PC-9 (cell line): ENCODE results near the gene MBNL2. TPM values are rescaled to one million over a fixed set of nuclear protein-coding genes. Genes with fewer than 3 reads are reported as not detected.
A peak's percentile ranks its signal among the peaks of the same experiment; 100 is the strongest.

ENCODE experiments used
- BruUV-seq: library from RNA; stranded (reverse); fragments of 400-500 nt; replicated peaks from 2 replicates; lab custom pipeline; 2021; lab: Mats Ljungman, UMichigan
- CTCF ChIA-PET: fragments of 300-600 bp; sonication (Branson Sonifier 250); formaldehyde crosslinking; loops from one replicate; lab custom pipeline; 2022; ENCODE audit warnings: antibody characterized with exemption; lab: Charles Lee
- POLR2A ChIA-PET: fragments of 300-600 bp; sonication (Branson Sonifier 250); formaldehyde crosslinking; loops from one replicate; lab custom pipeline; 2022; ENCODE audit warnings: antibody characterized with exemption; ENCODE audit not compliant: unreplicated experiment; lab: Charles Lee
- DNase-seq, 2 experiments: peaks; one replicate each; pipeline versions ENCODE4 v3.0.0 to v3.0.0-alpha.2; 2015 to 2022; ENCODE audit warnings: mixed read lengths in 1 of 2
- H2AFZ ChIP-seq: fragments of 200-600 bp; sonication (generic); 2 replicates; pipeline ENCODE4 v1.8.1; 2017; ENCODE audit warnings: antibody characterized with exemption
- H3F3A ChIP-seq: fragments of 200-600 bp; sonication (generic); 2 replicates; pipeline ENCODE4 v1.8.1; 2017; ENCODE audit warnings: antibody characterized with exemption, mild to moderate bottlenecking, low read depth; ENCODE audit not compliant: insufficient read depth
- H3K27ac ChIP-seq: fragments of 200-600 bp; sonication (generic); 2 replicates; pipeline ENCODE4 v1.6.1; 2016; ENCODE audit warnings: mixed run types
- H3K27me3 ChIP-seq: fragments of 200-600 bp; sonication (generic); 2 replicates; pipeline ENCODE4 v1.6.1; 2016; ENCODE audit warnings: low read depth, mixed run types; ENCODE audit not compliant: insufficient read depth
- H3K36me3 ChIP-seq: fragments of 200-600 bp; sonication (generic); 2 replicates; pipeline ENCODE4 v1.6.1; 2016; ENCODE audit warnings: low read depth, mixed run types
- H3K4me1 ChIP-seq: fragments of 200-600 bp; sonication (generic); replicated peaks from 2 replicates; pipeline ENCODE4 v1.6.1; 2016; ENCODE audit warnings: mixed run types; ENCODE audit not compliant: insufficient read depth
- H3K4me2 ChIP-seq: fragments of 200-600 bp; sonication (generic); 2 replicates; pipeline ENCODE4 v1.6.1; 2017; ENCODE audit warnings: mixed run types
- H3K4me3 ChIP-seq: fragments of 200-600 bp; sonication (generic); 2 replicates; pipeline ENCODE4 v1.6.1; 2016; ENCODE audit warnings: mixed run types
- H3K79me2 ChIP-seq: fragments of 200-600 bp; sonication (generic); 2 replicates; pipeline ENCODE4 v1.6.1; 2017; ENCODE audit warnings: low read depth, mixed run types
- H3K9me2 ChIP-seq: fragments of 200-600 bp; sonication (generic); 2 replicates; pipeline ENCODE4 v1.8.1; 2017; ENCODE audit warnings: mild to moderate bottlenecking; ENCODE audit not compliant: insufficient read depth
- H3K9me3 ChIP-seq: fragments of 200-600 bp; sonication (generic); 2 replicates; pipeline ENCODE4 v1.8.1; 2016; ENCODE audit warnings: low read depth; ENCODE audit not compliant: insufficient read depth
- H4K20me1 ChIP-seq: fragments of 200-600 bp; sonication (generic); 2 replicates; pipeline ENCODE4 v1.8.1; 2017; ENCODE audit not compliant: insufficient read depth
- CTCF ChIP-seq: fragments of 200-600 bp; sonication (generic); conservative IDR thresholded peaks from 2 replicates; pipeline ENCODE4 v1.6.1; 2017; ENCODE audit warnings: mixed run types, antibody characterized with exemption, mild to moderate bottlenecking, moderate library complexity
- EZH2 ChIP-seq: fragments of 200-600 bp; sonication (generic); IDR thresholded peaks from 2 replicates; pipeline ENCODE4 v1.8.0; 2017; ENCODE audit warnings: antibody characterized with exemption, low read depth
- intact Hi-C: fragments of 100-400 bp; cut with micrococcal nuclease; formaldehyde crosslinking; loops from one replicate; pipeline ENCODE4 v1.10.0; 2022; ENCODE audit not compliant: unreplicated experiment
- total RNA-seq: library from RNA; stranded (reverse); gene quantifications from 2 replicates; pipeline ENCODE4 v1.2.3, GENCODE V29; 2021

MBNL2 gene
- total RNA-seq, 1 experiment from 2014 or later, result 91.3 TPM

- TF ChIP-seq EZH2, result no peak
- TF ChIP-seq CTCF, result no peak
- POLR2A ChIA-PET, result interaction anchor here (0.6 kb wide), 2 partner anchors 14 to 116 kb away, joined by 3 to 4 read pairs; no protein-coding TSS in a partner anchor
- H3K27ac ChIP-seq, result peak overlapping the region; percentile 25
- intact Hi-C loops, result no loop called here
- H3K27me3 ChIP-seq, result no peaks in the 10 kb centered on the region
- no peaks in the 10 kb centered on the region for H3K79me2 ChIP-seq
- H3K4me2 ChIP-seq, result no peak overlapping the region
- H3K4me3 ChIP-seq, result no peak overlapping the region
- peaks cover 9% of the 10 kb centered on the region; the same call in 1 of the 2 replicates for H3F3A ChIP-seq
- no peak for DNase-seq
- no peak overlapping the region for H2AFZ ChIP-seq
- no peaks in the 10 kb centered on the region for H3K9me2 ChIP-seq
- H3K9me3 ChIP-seq, result peaks cover 5% of the 10 kb centered on the region; the same call in 1 of the 2 replicates
- peaks cover 48% of the 10 kb centered on the region for H3K4me1 ChIP-seq
- no peaks in the 10 kb centered on the region for H4K20me1 ChIP-seq
- CTCF ChIA-PET, result no interaction called here
- no peaks in the 10 kb centered on the region for H3K36me3 ChIP-seq
- no TSS peak for BruUV-seq
Observed at GRCh38 chr13:97185751-97186150, 36.4 kb upstream of the MBNL2 start.

- Histone ChIP-seq H3K9me3 (peaks cover 5% of the 10 kb centered on the region; the same call in 1 of the 2 replicates), H3K4me2 (no peak overlapping the region), H3K9me2 (no peaks in the 10 kb centered on the region), H3K36me3 (no peaks in the 10 kb centered on the region), H2AFZ (no peak overlapping the region), H3K27me3 (no peaks in the 10 kb centered on the region), H4K20me1 (no peaks in the 10 kb centered on the region), H3K4me1 (peaks cover 53% of the 10 kb centered on the region), H3K79me2 (0 out of 2 replicates have a peak, but pooled peaks cover under 1% of the 10 kb centered on the region), H3K4me3 (no peak overlapping the region), H3K27ac (no peak overlapping the region), H3F3A (peaks cover 25% of the 10 kb centered on the region)
- ChIA-PET POLR2A (no interaction called here), CTCF (no interaction called here)
- no peak for DNase-seq
- TF ChIP-seq EZH2 (no peak), CTCF (no peak)
- BruUV-seq, result no TSS peak
- intact Hi-C loops, result no loop called here
Observed at GRCh38 chr13:97188207-97188606, 33.9 kb upstream of the MBNL2 start.

GRCh38 chr13:97189928-97190327 is 32.2 kb upstream of the MBNL2 start:
- no peak for DNase-seq
- H3K9me2 ChIP-seq, result no peaks in the 10 kb centered on the region
- H3K4me2 ChIP-seq, result no peak overlapping the region
- POLR2A ChIA-PET, result no interaction called here
- no peaks in the 10 kb centered on the region for H3K36me3 ChIP-seq
- H4K20me1 ChIP-seq, result no peaks in the 10 kb centered on the region
- peaks cover 34% of the 10 kb centered on the region for H3F3A ChIP-seq
- peaks cover 2% of the 10 kb centered on the region; the same call in 1 of the 2 replicates for H3K9me3 ChIP-seq
- BruUV-seq, result no TSS peak
- H3K27me3 ChIP-seq, result no peaks in the 10 kb centered on the region
- no peak overlapping the region for H3K4me3 ChIP-seq
- no peak for TF ChIP-seq CTCF
- no peak for TF ChIP-seq EZH2
- peaks cover 61% of the 10 kb centered on the region for H3K4me1 ChIP-seq
- no peak overlapping the region for H3K27ac ChIP-seq
- 0 out of 2 replicates have a peak, but pooled peaks cover 7% of the 10 kb centered on the region for H3K79me2 ChIP-seq
- intact Hi-C loops, result no loop called here
- H2AFZ ChIP-seq, result no peak overlapping the region
- CTCF ChIA-PET, result no interaction called here
